Skeletal muscle satellite cell (primary cell): ENCODE data around the gene ZNF331.

ENCODE experiments used
- H3K27me3 ChIP-seq: 2 replicates; pipeline ENCODE4 v1.7.0; 2013; ENCODE audit warnings: low read length; ENCODE audit not compliant: control insufficient read depth, insufficient read depth
- H3K36me3 ChIP-seq: 2 replicates; pipeline ENCODE4 v1.7.0; 2013; ENCODE audit warnings: mild to moderate bottlenecking, control low read depth, low read length; ENCODE audit not compliant: insufficient read depth
- H3K4me1 ChIP-seq: 2 replicates; pipeline ENCODE4 v1.7.0; 2013; ENCODE audit warnings: low read length; ENCODE audit not compliant: control insufficient read depth, insufficient read depth
- H3K4me2 ChIP-seq: 2 replicates; pipeline ENCODE4 v1.7.0; 2013; ENCODE audit warnings: mild to moderate bottlenecking, low read length
- H3K4me3 ChIP-seq: 2 replicates; pipeline ENCODE4 v1.7.0; 2013; ENCODE audit warnings: low read length
- H3K9ac ChIP-seq: 2 replicates; pipeline ENCODE4 v1.7.0; 2013; ENCODE audit warnings: mild to moderate bottlenecking, low read depth, low read length, moderate library complexity
- H3K9me3 ChIP-seq: replicated peaks from 2 replicates; pipeline ENCODE4 v1.7.0; 2013; ENCODE audit warnings: mild to moderate bottlenecking, control low read depth, low read length

Gene ZNF331

DNA sequence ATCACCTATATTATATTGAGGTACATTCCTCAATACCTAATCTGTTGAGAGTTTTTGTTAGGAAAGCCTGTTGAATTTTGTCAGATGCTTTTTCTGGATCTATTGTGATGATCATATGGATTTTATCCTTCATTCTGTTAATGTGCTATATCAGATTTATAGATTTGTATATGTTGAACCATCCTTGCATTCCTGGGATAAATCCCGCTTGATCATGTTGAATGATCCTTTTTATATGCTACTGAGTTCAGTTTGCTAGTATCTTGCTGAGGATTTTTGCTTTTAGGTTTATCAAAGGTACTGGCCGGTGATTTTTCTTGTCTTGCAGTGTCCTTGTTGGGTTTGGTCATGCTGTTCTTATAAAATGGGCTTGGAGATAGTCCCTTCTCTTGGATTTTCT, 12.0 kb upstream of the ZNF331 start:
- Histone ChIP-seq H3K9ac (no peak overlapping the region), H3K4me1 (peaks cover 7% of the 10 kb centered on the region), H3K27me3 (no peaks in the 10 kb centered on the region)

DNA sequence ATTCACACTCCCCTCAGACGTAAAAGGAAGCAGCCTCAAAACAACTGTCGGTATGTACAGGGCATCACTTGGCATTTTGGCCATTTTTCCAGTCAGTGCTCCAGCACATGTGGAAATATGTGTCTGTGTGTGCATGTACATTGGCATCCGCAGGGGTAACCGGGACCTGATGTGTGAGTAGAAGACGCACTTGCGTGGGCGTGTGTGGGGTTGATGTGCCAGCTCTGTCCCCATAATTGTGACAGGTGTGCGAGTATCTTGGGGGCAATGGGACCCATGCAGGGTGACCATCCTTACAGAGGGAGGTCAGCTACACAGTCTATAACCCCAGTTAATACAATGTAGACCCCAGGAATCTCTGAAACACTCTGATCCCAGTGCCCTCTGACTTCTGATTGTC, 7.3 kb upstream of the ZNF331 start:
- no peaks in the 10 kb centered on the region for H3K4me1 ChIP-seq
- no peaks in the 10 kb centered on the region for H3K9me3 ChIP-seq
- no peak overlapping the region for H3K4me3 ChIP-seq
- H3K27me3 ChIP-seq, result no peaks in the 10 kb centered on the region
- no peak overlapping the region for H3K4me2 ChIP-seq
- H3K36me3 ChIP-seq, result no peaks in the 10 kb centered on the region
- no peak overlapping the region for H3K9ac ChIP-seq

More for the DNA sequence above, 12.0 kb upstream of the ZNF331 start:
- no peaks in the 10 kb centered on the region for H3K9me3 ChIP-seq
- no peak overlapping the region for H3K4me3 ChIP-seq
- H3K36me3 ChIP-seq, result no peaks in the 10 kb centered on the region
- no peak overlapping the region for H3K4me2 ChIP-seq

DNA sequence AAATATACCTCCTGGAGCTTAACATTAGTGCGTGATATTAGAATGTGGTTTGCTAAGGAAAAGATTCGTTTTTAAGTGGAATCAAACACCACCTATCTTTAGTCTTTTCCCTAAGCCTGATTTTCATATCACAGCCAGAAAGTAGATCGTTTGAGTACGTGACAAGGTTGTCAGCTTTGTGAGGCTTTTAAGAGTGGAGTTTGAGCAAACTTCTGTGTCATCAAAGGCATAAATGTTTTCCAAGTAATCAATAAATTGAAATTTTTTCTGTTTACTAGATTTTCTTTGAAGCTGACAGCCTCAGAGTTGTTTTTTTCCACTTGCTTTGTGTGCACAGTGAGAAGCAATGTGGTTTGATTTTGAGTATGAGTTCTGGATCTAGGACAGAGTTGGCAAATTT, 6.5 kb upstream of the ZNF331 start:
- Histone ChIP-seq H3K4me2 (no peak overlapping the region), H3K27me3 (no peaks in the 10 kb centered on the region), H3K4me1 (no peaks in the 10 kb centered on the region), H3K36me3 (no peaks in the 10 kb centered on the region), H3K9me3 (no peaks in the 10 kb centered on the region), H3K9ac (no peak overlapping the region), H3K4me3 (no peak overlapping the region)

DNA sequence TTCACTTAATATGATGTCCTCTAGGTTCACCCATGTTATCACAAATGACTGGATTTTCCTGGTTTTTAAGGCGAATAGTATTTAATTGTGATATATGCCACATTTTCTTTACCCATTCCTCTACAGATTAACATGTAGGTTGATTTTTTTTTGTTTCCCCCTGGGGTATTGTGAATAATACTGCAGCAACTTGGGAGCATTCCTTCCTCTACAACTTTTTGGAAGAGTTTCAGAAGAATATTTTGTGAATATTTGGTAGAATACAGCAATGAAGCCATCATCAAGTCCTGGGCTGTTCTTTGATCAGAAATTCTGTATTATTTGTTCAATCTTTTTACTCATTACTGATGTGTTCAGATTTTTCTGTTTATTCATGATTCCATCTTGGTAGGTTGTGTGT, 5.6 kb upstream of the ZNF331 start:
- H3K36me3 ChIP-seq, result no peaks in the 10 kb centered on the region
- no peaks in the 10 kb centered on the region for H3K4me1 ChIP-seq
- no peaks in the 10 kb centered on the region for H3K9me3 ChIP-seq
- H3K9ac ChIP-seq, result no peak overlapping the region
- H3K27me3 ChIP-seq, result no peaks in the 10 kb centered on the region
- no peak overlapping the region for H3K4me2 ChIP-seq
- no peak overlapping the region for H3K4me3 ChIP-seq

DNA sequence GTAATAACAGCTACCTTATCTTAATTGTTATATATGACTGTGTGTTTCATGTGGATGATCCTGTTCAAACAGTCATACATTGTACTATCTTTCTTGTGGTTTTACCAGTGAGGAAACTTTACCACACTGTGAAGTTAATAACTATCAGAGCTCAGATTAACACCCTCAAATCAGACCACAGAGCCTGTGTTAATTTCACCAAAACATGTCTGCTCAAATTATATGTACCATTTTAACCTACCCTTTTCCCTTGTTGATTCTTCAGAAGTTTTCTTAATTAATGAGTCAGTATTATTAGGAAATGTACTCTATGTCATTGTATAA, 1.8 kb upstream of the ZNF331 start:
- Histone ChIP-seq H3K9ac (no peak overlapping the region), H3K27me3 (no peaks in the 10 kb centered on the region), H3K9me3 (no peaks in the 10 kb centered on the region), H3K36me3 (peaks cover 3% of the 10 kb centered on the region), H3K4me3 (no peak overlapping the region), H3K4me2 (no peak overlapping the region), H3K4me1 (no peaks in the 10 kb centered on the region)

DNA sequence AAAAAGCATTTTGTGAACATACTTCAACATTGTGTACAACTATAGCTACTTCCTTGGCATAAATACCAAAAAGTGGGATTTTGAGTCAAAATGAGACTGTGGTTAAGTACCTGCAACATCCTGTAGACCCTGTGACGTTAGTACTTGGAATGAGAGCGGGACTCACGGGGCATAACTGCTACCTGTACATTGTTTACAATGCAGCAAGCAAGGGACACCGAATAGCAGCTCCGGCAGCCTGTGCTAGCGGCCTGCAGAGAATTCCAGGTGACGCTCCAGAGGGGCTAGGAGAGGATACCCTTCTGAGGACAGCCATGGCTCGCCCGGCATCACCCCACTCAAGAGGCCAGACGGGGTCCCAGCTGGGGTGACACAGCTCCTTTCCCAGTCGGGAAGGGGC, 824 bp upstream of the ZNF331 start:
- Histone ChIP-seq H3K27me3 (no peaks in the 10 kb centered on the region), H3K36me3 (peaks cover 3% of the 10 kb centered on the region), H3K9me3 (no peaks in the 10 kb centered on the region), H3K9ac (peak overlapping the region; percentile 80), H3K4me2 (peak overlapping the region; percentile 90), H3K4me3 (peak overlapping the region; percentile 88), H3K4me1 (peaks cover 6% of the 10 kb centered on the region)

DNA sequence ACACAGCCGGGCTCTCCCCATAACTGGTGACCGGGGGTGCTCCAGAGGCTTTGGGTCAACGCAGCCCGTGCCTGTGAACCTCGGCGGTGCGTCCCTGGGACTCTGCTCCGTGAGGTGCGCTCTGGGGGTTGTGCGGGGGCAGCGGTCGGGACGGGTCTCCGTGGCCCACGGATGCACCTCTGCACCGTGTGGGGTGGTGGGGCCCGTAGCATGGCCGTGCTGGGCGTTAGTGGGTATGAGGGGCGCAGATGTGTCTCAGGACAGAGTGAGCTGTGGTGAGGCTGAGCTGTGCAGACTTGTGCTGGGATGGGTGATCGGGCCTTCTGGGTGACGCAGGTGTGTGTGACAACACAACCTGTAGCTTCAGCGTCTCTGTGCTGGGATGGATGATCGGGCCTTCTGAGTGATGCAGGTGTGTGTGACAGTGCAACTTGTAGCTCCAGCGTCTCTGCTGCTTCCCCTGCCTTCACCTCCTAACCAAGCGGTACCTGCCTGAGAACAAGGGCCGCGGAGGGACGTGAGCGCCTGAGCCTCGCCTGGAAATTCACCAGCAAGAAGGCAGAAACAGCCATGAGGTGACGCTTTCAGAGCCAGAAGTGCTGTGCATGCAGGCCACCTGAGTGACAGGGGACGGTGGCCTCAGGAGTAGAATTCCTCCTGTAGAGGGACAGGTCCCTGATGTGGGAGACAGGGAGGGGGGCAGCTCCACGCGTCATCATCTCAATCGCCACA, 599 bp downstream of the ZNF331 start:
- Histone ChIP-seq H3K4me2 (peak overlapping the region; percentile 90), H3K9me3 (no peaks in the 10 kb centered on the region), H3K36me3 (peaks cover 3% of the 10 kb centered on the region), H3K4me3 (peak overlapping the region; percentile 88), H3K9ac (peak overlapping the region; percentile 80), H3K27me3 (no peaks in the 10 kb centered on the region), H3K4me1 (peaks cover 6% of the 10 kb centered on the region)

DNA sequence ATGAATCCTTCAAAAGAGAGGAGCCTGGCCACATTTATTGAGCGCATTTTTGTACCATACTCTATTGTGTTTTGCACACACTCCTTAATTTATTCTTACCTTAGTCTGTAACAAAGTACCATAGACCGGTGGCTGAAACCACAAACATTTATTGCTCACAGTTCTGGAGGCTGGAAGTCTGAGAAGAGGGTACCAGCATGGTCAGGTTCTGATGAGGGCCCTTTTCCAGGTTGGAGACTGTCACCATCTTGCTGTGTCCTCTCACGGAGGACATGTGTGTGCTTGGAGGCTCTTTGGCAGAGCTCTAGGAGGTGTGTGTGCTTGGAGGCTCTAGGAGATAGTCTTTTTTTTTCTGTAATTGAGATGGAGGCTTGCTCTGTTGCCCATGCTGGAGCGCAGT, 2.1 kb downstream of the ZNF331 start:
- no peak overlapping the region for H3K9ac ChIP-seq
- H3K27me3 ChIP-seq, result no peaks in the 10 kb centered on the region

DNA sequence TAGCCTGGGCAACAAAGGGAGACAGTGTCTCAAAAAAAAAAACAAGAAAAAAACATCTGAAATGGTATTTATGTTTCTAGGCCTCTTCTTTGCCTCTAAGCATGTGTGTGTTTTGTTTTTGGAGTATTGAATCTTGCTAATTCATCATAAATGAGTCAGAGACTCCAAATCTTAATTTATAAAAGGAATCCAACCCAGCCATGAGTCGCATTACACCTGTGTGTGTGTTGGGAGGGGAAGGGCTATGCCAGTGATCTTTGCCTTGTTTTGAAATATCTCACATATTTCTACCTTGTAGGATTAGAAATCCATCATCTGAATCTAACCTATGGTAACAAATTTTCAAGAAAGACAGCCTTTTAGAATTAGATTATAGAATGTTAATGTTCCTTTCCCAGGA, 4.0 kb downstream of the ZNF331 start:
- Histone ChIP-seq H3K27me3 (no peaks in the 10 kb centered on the region), H3K9me3 (no peaks in the 10 kb centered on the region), H3K36me3 (peaks cover 7% of the 10 kb centered on the region), H3K9ac (peak overlapping the region; percentile 29), H3K4me2 (no peak overlapping the region), H3K4me1 (peaks cover 20% of the 10 kb centered on the region), H3K4me3 (no peak overlapping the region)

More for the DNA sequence above, 2.1 kb downstream of the ZNF331 start:
- Histone ChIP-seq H3K4me3 (no peak overlapping the region), H3K36me3 (peaks cover 3% of the 10 kb centered on the region), H3K4me2 (no peak overlapping the region), H3K9me3 (no peaks in the 10 kb centered on the region), H3K4me1 (peaks cover 13% of the 10 kb centered on the region)

DNA sequence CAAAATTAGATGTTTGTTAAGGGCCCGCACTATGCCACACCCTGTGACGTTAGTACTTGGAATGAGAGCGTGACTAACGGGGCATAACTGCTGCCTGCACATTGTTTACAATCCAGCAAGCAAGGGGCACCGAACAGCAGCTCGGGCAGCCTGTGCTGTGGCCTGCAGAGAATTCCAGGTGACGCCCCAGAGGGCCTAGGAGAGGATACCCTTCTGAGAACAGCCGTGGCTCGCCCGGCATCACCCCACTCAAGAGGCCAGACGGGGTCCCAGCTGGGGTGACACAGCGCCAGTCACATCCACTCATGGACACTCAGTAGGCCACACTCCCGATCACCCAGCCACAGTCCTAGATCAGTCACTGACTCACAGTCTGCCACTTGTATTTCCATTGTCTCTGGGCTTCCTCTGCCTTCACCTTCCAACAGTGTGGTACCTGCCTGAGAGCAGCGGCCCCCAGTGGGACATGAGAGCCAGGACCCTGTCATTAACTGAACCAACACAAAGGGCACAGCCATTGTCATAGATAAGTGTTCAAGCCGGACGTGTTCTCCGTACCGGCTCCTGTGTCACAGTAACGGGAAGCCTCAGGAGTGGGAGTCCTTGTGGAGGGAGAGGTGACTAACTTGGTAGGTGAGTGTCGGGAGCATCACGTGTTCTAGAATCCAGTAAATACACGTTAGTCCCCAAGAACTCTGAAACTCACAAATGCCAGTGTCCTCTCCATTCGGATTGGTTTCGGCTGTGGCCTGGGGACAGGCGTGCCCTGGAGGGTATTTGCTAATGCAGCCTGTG, 7.5 kb downstream of the ZNF331 start:
- Histone ChIP-seq H3K36me3 (peaks cover 4% of the 10 kb centered on the region), H3K4me3 (peak overlapping the region; percentile 31), H3K9me3 (no peaks in the 10 kb centered on the region), H3K4me1 (peaks cover 26% of the 10 kb centered on the region), H3K9ac (peak overlapping the region; percentile 87), H3K4me2 (peak overlapping the region; percentile 65), H3K27me3 (no peaks in the 10 kb centered on the region)

DNA sequence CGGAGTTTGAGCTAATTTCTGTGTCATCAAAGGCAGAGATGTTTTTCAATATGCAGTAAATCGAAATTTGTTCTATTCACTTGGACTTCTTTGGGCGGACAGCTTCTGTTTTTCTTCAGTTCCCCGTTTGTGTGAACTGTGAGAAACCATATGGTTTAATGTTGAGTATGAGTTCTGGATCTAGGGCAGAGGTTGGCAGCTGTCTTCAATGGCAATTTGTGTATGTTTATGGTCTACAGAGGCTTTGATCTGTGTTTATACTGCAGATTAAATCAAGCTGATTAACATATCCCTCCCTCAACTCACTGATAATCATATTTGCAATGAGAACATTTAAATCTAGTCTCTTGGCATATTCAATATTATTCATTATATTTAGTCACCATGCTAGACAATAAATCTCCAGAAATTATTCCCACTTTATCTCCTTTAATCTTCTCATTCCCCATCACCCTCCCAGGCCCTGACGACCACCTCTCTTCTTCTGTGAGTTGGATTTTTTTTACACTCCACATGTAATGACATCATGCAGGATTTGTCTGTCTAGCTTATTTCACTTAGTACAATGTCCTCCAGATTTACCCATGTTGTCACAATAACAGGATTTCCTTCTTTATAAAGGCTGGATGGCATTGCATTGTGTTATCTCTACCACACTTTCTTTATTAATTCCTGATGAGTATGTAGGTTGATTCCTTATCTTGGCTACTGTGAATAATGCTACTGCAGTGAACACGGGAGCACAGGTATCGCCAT, 9.0 kb downstream of the ZNF331 start:
- Histone ChIP-seq H3K9me3 (no peaks in the 10 kb centered on the region), H3K4me3 (no peak overlapping the region), H3K36me3 (peaks cover 4% of the 10 kb centered on the region), H3K4me1 (peaks cover 20% of the 10 kb centered on the region), H3K9ac (no peak overlapping the region), H3K27me3 (no peaks in the 10 kb centered on the region), H3K4me2 (no peak overlapping the region)
